SK-N-MC (cell line): ENCODE measurements around the gene ZNF804A.

Experiments used
- DNase-seq: peaks from one replicate; pipeline ENCODE4 v3.0.0-alpha.2; 2011; ENCODE audit warnings: low read depth, low spot score
- H3K27ac ChIP-seq: fragments of 200-600 bp; sonication (generic); 2 replicates; pipeline ENCODE4 v1.5.1; 2016; ENCODE audit warnings: mixed run types
- H3K36me3 ChIP-seq: fragments of 200-600 bp; sonication (generic); 2 replicates; pipeline ENCODE4 v1.6.1; 2017; ENCODE audit warnings: antibody characterized with exemption, low read length, mixed read lengths; ENCODE audit not compliant: insufficient read depth
- H3K4me3 ChIP-seq: fragments of 200-600 bp; sonication (generic); 2 replicates; pipeline ENCODE4 v1.5.1; 2016
- H3K9ac ChIP-seq: fragments of 200-600 bp; sonication (generic); 2 replicates; pipeline ENCODE4 v1.8.0; 2017; ENCODE audit warnings: mixed run types, mixed read lengths; ENCODE audit not compliant: insufficient read length
- H3K9me3 ChIP-seq: fragments of 200-600 bp; sonication (generic); 2 replicates; pipeline ENCODE4 v1.6.1; 2017; ENCODE audit warnings: low read depth, mild to moderate bottlenecking, antibody characterized with exemption, low read length, moderate library complexity, mixed read lengths
- EZH2 ChIP-seq: fragments of 200-600 bp; sonication (generic); IDR thresholded peaks from one replicate; pipeline ENCODE4 v1.6.1; 2017; ENCODE audit warnings: antibody characterized with exemption
- FOXP2 ChIP-seq: optimal IDR thresholded peaks from 2 replicates; pipeline ENCODE3; 2011; ENCODE audit warnings: mild to moderate bottlenecking, moderate library complexity; ENCODE audit not compliant: insufficient read depth; ENCODE audit errors: extremely low read length, control extremely low read depth
- POLR2AphosphoS5 ChIP-seq: IDR thresholded peaks from 2 replicates; pipeline ENCODE4 v1.6.1; 2012; ENCODE audit warnings: mild to moderate bottlenecking, low read depth, low read length, borderline replicate concordance

Gene ZNF804A

GRCh38 chr2:184760931-184761330 is 162.6 kb downstream of the ZNF804A start:
- H3K9me3 ChIP-seq, result no peaks in the 10 kb centered on the region
- H3K27ac ChIP-seq, result no peak overlapping the region
- no peak overlapping the region for H3K9ac ChIP-seq
- no peaks in the 10 kb centered on the region for H3K36me3 ChIP-seq
- TF ChIP-seq FOXP2, result no peak
- no peak for TF ChIP-seq EZH2
- no peak for TF ChIP-seq POLR2AphosphoS5
- H3K4me3 ChIP-seq, result no peak overlapping the region
- DNase-seq, result no peak

GRCh38 chr2:184765112-184765895 is 167.0 kb downstream of the ZNF804A start:
- H3K4me3 ChIP-seq, result no peak overlapping the region

GRCh38 chr2:184767059-184767458 is 168.7 kb downstream of the ZNF804A start:
- Histone ChIP-seq H3K9ac (no peak overlapping the region), H3K4me3 (no peak overlapping the region), H3K27ac (no peak overlapping the region), H3K9me3 (no peaks in the 10 kb centered on the region), H3K36me3 (no peaks in the 10 kb centered on the region)
- no peak for TF ChIP-seq EZH2
- TF ChIP-seq POLR2AphosphoS5, result no peak
- TF ChIP-seq FOXP2, result no peak
- no peak for DNase-seq

More at GRCh38 chr2:184765112-184765895, 167.0 kb downstream of the ZNF804A start:
- no peak for DNase-seq
- TF ChIP-seq EZH2, result no peak
- TF ChIP-seq POLR2AphosphoS5, result no peak
- TF ChIP-seq FOXP2, result no peak
- Histone ChIP-seq H3K27ac (no peak overlapping the region), H3K9me3 (no peaks in the 10 kb centered on the region), H3K36me3 (no peaks in the 10 kb centered on the region), H3K9ac (no peak overlapping the region)

GRCh38 chr2:184769023-184769422 is 170.7 kb downstream of the ZNF804A start:
- Histone ChIP-seq H3K4me3 (no peak overlapping the region), H3K9ac (no peak overlapping the region), H3K27ac (no peak overlapping the region), H3K36me3 (no peaks in the 10 kb centered on the region), H3K9me3 (no peaks in the 10 kb centered on the region)
- no peak for DNase-seq
- TF ChIP-seq POLR2AphosphoS5, result no peak
- no peak for TF ChIP-seq EZH2
- TF ChIP-seq FOXP2, result no peak

GRCh38 chr2:184769686-184770085 is 171.4 kb downstream of the ZNF804A start:
- DNase-seq, result no peak
- Histone ChIP-seq H3K36me3 (no peaks in the 10 kb centered on the region), H3K9me3 (no peaks in the 10 kb centered on the region), H3K9ac (no peak overlapping the region), H3K4me3 (no peak overlapping the region), H3K27ac (no peak overlapping the region)
- TF ChIP-seq FOXP2, result no peak
- no peak for TF ChIP-seq EZH2
- TF ChIP-seq POLR2AphosphoS5, result no peak

- Histone ChIP-seq H3K4me3 (no peak overlapping the region), H3K27ac (no peak overlapping the region), H3K9ac (no peak overlapping the region), H3K36me3 (no peaks in the 10 kb centered on the region), H3K9me3 (no peaks in the 10 kb centered on the region)
- DNase-seq, result no peak
- TF ChIP-seq POLR2AphosphoS5, result no peak
- no peak for TF ChIP-seq FOXP2
Measured at GRCh38 chr2:184779777-184780176, 181.4 kb downstream of the ZNF804A start.

GRCh38 chr2:184780384-184780783 is 182.1 kb downstream of the ZNF804A start:
- no peak for TF ChIP-seq EZH2
- no peak for TF ChIP-seq POLR2AphosphoS5
- no peak overlapping the region for H3K4me3 ChIP-seq
- no peak for DNase-seq
- H3K9ac ChIP-seq, result no peak overlapping the region
- H3K27ac ChIP-seq, result no peak overlapping the region
- no peaks in the 10 kb centered on the region for H3K9me3 ChIP-seq
- H3K36me3 ChIP-seq, result no peaks in the 10 kb centered on the region

GRCh38 chr2:184780944-184781343 is 182.6 kb downstream of the ZNF804A start:
- Histone ChIP-seq H3K4me3 (no peak overlapping the region), H3K36me3 (no peaks in the 10 kb centered on the region), H3K9ac (no peak overlapping the region), H3K27ac (no peak overlapping the region), H3K9me3 (no peaks in the 10 kb centered on the region)
- TF ChIP-seq POLR2AphosphoS5 (no peak), FOXP2 (no peak)
- DNase-seq, result no peak

- no peaks in the 10 kb centered on the region for H3K36me3 ChIP-seq
- H3K27ac ChIP-seq, result no peak overlapping the region
- no peak for TF ChIP-seq EZH2
- TF ChIP-seq FOXP2, result no peak
- TF ChIP-seq POLR2AphosphoS5, result no peak
Measured at GRCh38 chr2:184783576-184783975, 185.2 kb downstream of the ZNF804A start.

More at GRCh38 chr2:184783576-184783975, 185.2 kb downstream of the ZNF804A start:
- DNase-seq, result no peak
- Histone ChIP-seq H3K4me3 (no peak overlapping the region), H3K9me3 (0 out of 2 replicates have a peak, but pooled peaks cover 3% of the 10 kb centered on the region), H3K9ac (no peak overlapping the region)
